GM12865 (cell line): ENCODE data around the gene ZFP69B.

Experiments used
- DNase-seq: peaks from one replicate; pipeline ENCODE4 v3.0.0; 2010; ENCODE audit warnings: low read depth
- H3K4me3 ChIP-seq: 2 replicates; pipeline ENCODE4 v1.5.1; 2011; ENCODE audit warnings: mild to moderate bottlenecking, low read depth, low read length, control low read depth
- TF ChIP-seq, protein P1 (sequence below): IDR thresholded peaks from 2 replicates; pipeline ENCODE4 v1.5.1; 2011; ENCODE audit warnings: low read length, control low read depth, low read depth, inconsistent platforms; ENCODE audit not compliant: insufficient read depth; ENCODE audit errors: missing control alignments

ZFP69B gene

DNA sequence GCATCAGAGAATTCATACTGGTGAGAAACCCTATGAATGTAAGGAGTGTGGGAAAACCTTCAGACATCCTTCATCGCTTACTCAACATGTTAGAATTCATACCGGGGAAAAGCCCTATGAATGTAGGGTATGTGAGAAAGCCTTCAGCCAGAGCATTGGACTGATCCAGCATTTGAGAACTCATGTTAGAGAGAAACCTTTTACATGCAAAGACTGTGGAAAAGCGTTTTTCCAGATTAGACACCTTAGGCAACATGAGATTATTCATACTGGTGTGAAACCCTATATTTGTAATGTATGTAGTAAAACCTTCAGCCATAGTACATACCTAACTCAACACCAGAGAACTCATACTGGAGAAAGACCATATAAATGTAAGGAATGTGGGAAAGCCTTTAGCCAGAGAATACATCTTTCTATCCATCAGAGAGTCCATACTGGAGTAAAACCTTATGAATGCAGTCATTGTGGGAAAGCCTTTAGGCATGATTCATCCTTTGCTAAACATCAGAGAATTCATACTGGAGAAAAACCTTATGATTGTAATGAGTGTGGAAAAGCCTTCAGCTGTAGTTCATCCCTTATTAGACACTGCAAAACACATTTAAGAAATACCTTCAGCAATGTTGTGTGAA is 12.8 kb downstream of the ZFP69B start:
- DNase-seq = peak; percentile 9
- TF ChIP-seq, protein P1, sequence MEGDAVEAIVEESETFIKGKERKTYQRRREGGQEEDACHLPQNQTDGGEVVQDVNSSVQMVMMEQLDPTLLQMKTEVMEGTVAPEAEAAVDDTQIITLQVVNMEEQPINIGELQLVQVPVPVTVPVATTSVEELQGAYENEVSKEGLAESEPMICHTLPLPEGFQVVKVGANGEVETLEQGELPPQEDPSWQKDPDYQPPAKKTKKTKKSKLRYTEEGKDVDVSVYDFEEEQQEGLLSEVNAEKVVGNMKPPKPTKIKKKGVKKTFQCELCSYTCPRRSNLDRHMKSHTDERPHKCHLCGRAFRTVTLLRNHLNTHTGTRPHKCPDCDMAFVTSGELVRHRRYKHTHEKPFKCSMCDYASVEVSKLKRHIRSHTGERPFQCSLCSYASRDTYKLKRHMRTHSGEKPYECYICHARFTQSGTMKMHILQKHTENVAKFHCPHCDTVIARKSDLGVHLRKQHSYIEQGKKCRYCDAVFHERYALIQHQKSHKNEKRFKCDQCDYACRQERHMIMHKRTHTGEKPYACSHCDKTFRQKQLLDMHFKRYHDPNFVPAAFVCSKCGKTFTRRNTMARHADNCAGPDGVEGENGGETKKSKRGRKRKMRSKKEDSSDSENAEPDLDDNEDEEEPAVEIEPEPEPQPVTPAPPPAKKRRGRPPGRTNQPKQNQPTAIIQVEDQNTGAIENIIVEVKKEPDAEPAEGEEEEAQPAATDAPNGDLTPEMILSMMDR = no peak
- H3K4me3 ChIP-seq = no peak overlapping the region

DNA sequence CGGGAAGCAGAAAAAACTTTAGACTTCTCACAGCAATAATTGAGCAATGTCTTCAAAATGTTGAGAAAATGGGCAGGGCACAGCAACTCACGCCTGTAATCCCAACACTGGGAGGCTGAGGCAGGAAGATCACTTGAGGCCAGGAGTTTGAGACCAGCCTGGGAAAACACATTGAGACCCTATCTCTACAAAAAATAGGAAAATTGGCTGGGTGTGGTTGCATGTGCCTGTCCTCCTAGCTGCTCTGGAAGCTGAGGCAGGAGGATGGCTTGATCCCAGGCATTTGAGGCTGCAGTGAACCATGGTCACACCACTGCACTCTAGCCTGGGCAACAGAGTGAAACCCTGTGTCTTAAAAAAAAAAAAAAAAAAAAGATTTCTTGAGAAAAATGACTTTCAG is 19.1 kb downstream of the ZFP69B start:
- DNase-seq = no peak
- TF ChIP-seq, protein P1 = no peak
- H3K4me3 ChIP-seq = no peak overlapping the region

DNA sequence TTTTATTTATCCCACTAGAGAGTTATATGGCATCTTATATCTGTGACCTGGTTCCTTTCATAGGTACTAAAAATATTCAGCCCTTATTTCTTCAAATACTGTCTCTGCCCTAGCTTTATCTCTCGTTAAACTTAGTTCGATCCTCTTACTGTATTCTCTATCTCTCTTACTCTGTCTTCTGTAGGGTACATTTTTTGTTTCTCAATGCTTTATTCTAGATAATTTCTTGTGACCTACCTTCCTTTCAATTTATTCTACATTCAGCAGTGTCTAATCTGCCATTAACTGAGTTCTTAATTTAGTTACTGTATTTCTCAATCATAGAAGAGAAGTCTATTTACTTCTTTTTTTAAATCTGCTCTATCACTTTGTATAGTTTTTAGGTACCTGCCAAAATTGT is 25.0 kb downstream of the ZFP69B start:
- no peak overlapping the region for H3K4me3 ChIP-seq
- no peak for DNase-seq
- TF ChIP-seq, protein P1 = no peak

DNA sequence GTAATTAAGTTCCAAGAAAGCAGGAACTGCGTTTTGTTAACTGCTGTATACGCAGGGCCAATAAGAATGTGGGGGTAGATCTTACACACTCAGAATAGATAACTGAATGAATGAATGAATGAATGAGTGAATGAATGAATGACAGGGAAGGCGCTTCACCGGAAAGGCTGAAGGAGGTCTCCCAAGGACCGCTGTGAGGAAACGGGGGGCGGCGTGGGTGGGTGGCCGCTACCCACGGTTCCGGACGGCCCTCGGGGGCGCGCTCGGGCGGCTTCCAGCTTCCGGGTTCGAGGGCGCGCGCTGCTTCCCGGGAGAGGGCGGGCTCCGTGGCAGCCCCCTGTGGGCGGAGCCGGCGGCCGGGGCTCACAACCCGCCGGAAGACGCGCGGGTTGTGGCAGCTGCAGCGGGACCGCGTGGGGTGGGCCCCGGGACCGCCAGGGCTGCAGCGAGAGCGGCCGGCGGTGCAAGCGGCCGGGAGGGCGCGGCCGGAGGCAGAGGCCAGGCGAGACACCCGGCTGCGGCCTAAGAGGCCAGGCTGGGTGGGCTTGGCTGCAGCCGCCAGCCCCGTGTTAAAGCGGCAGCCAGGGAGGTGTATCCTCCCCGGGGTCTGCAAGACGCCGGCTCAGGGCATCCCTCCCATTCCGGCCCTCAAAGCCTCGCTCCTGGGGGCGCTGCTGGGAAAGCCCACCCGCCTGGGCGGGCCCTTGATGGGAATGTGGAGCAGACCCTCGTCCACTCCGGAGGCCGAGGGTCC is 26.8 kb downstream of the ZFP69B start, which contains the start of gene ZFP69:
TSS of gene ZFP69 (plus strand) at position 367 of the 754 bp plus-strand sequence. CDS start 2,072 bp downstream, outside the sequence.
- peak within 1 kb of the TSS; percentile 78 for H3K4me3 ChIP-seq
- peak; percentile 93 for DNase-seq
- TF ChIP-seq, protein P1 = no peak

DNA sequence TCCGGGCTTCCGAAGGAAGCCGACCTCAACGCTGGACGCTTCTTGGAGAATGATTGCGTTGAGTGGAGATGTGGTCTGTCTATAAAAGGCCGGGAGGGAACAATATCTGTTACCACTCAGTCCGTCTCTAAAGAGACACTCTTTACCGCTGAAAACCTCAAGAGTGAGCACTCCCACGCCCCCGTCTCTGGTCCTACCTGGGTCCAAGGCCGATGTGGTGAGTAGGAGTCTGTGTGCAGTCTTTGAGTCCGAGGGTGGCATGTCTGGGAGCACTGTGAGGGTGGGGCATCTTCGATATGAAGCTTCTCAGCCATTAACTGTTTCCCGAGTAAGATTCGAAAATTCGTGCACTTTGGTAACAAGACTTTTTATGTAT is 27.4 kb downstream of the ZFP69B start:
- H3K4me3 ChIP-seq = peak overlapping the region; percentile 78
- DNase-seq = peak; percentile 23
- TF ChIP-seq, protein P1 = no peak

DNA sequence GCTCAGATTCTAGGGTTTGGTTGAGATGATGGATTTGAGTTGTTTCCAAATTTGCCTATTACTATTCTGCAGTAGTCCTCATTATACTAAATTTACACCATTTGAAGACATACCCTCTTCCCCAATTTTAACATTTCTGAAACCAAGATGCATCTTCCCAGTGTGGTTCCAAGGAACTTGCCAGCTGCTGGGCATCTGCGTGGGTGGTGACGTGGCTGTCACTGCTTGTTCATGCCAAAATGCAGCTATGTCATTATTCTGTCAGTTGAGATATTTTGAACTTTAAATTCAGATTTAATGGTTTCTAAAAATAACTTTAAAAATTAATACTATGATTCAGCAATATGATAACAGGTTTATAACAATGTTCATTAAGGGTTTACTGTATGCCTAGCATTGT is 28.0 kb downstream of the ZFP69B start:
- TF ChIP-seq, protein P1 = no peak
- no peak overlapping the region for H3K4me3 ChIP-seq
- no peak for DNase-seq
